ENCODE results near the gene WDR72.
"Not testable (repeated sequence)": the region's sequence is repeated elsewhere in the genome, so short reads cannot be mapped to it uniquely, and the experiment has no call there.

The WDR72 gene

DNA sequence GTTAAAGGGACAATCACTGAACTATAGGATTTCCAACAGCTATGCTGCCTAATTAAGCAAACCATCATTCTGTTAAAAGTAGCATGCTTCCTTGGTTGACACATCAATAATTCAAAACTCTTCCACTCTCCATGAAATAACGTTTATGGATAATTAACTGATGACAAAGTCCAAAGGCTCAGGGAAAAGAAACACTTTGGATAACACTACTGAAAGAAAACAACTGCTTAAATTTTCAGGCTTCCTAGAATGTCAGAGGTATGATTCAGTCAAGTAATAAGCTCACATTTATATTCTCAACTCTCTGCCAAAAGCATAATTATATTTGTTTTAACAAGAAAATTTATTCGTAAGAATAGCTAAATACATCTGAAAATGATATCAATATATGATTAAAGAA lies 49.6 kb downstream of the WDR72 start:
- no peak for DNase-seq (ENCODE audit: low read depth in 2 of 2)

DNA sequence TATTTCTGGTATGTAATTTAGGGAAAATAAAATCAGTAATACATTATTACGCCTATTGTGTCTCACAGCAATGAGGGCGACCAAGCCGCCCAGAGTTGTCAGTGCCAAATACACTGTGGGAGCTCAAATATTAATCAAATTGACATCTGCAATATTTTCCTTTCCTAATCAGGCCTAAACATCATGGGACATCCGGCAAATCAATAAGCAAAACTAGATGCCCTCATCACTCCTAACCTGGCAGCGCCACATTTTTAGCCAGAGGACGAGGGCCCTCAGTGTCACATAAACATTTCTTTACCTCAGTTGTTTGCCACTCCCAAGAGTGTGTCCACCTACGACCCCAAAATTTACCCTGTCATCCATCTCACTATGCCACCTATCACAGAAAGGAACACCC lies 64.1 kb downstream of the WDR72 start:
- DNase-seq (ENCODE audit: low read depth in 2 of 2) = no peak

DNA sequence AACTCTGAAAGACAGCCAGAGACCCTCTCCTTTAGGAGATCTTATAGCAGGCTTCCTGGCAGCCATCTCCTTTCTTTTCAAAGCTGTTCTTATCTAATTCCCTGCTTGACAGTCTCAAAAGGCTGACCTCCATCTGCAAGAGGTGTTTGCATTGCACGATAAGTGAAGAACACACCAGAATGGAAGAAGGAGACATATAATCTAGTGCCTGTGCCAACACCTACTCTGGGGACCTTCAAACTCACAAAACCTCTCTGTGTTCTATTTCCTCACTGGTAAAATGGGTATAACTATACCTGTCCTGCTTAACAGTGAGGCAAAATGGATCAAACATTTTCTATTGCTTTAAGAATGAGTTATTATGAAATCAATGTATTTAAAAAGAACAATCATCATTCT lies 65.0 kb downstream of the WDR72 start:
- no peak for DNase-seq (ENCODE audit: low read depth in 2 of 2)

DNA sequence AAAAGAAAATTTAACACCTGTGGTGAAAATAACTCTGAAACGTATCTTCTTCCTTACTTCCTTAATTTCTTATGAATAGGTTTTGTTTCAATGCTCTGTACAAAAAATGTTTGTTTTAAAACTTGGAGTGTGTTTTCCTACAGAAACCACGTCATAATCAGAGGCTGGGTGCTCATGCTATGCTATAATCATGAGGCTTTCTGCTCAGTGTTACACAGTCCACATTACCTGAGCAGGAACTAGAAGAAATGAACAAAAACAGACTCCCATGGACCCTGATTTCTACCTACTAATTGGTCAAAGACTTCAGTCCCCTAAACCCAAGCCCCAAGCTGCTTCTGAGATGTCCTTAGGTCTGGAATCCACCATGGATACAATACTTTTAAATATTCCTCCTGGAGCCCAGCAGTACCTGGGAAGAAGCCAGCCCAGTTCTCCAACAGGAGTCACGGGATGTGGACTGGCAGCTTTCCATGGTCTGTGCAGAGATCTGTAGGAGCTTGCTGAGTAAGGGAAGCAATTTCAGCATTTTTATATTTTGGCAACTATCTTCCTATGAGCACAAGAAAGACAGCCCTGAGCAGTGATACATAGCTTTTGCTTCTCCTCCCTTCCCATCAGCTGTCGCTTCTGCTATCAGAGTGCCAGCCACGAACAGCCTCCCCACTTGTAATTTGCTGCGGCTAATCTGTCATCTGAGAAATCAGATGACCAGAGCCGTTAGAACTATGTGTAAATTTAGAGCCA lies 65.6 kb downstream of the WDR72 start:
- no peak for DNase-seq (ENCODE audit: low read depth in 2 of 2)

DNA sequence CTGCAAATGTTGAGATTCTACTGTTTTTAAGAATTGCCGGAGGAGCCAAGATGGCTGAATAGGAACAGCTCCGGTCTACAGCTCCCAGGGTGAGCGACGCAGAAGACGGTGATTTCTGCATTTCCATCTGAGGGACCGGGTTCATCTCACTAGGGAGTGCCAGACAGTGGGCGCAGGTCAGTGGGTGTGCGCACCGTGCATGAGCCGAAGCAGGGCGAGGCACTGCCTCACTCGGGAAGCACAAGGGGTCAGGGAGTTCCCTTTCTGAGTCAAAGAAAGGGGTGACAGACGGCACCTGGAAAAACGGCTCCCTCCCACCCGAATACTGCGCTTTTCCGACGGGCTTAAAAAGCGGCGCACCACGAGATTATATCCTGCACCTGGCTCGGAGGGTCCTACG lies 75.3 kb downstream of the WDR72 start:
- DNase-seq (ENCODE audit: low read depth in 2 of 2) = not testable (repeated sequence)

DNA sequence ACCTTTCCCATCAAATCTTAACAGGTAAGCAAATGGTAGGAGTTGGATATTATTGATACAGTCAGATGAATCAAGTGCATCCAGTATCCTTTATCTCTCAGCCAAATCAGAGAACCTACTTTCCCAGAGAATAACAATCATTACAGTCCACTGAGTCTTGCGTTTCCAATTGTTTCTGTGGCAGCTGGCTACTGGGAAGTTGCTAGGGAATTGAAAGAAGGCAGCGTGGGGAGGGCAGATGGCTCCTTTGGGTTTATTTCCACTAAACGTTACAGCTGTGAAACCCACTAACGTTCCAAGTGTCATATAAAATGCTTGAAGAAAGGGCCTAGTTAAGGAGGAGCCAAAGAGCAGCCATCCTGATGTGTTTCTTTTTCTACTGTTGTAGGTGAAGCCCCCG lies 78.4 kb downstream of the WDR72 start:
- DNase-seq (ENCODE audit: low read depth in 2 of 2) = no peak

DNA sequence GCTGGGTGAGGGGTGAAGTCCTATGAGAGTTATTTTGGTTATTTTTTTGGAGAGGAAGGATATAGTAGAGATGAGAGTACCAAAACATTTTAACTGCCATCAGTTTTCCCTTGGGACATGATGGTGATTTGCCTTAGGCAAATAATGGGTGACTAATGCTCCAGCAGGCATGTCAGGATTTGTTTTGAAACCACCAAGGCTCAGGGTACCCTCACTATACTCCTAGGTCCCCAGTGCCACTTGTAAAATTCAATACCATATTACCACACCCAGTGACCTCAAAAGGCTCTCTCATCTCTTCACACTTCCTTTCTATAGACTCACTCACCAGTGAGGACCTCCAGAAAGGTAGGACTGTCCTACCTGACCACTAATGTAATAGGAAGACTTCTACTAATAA lies 83.6 kb downstream of the WDR72 start:
- DNase-seq (ENCODE audit: low read depth in 2 of 2) = no peak

DNA sequence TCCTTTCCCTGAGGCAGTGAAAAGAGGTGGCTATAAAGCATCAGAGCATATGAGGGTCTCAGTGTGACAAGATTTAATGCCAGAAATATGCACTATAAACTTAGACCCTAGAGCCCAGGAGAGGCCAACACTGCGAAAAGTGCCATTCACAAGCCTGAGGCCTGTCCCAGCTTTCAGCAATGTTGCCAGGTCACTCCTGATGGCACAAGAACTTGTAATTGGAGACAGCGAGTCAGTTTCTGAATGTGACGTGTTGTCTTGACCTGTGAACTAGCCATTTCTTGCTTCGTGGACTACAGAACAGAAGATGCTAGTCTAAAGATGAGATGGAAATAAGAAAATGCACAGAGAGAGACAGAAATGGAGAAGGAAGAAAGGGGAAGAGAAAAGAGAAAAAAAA lies 87.9 kb downstream of the WDR72 start:
- DNase-seq (ENCODE audit: low read depth in 2 of 2) = no peak

DNA sequence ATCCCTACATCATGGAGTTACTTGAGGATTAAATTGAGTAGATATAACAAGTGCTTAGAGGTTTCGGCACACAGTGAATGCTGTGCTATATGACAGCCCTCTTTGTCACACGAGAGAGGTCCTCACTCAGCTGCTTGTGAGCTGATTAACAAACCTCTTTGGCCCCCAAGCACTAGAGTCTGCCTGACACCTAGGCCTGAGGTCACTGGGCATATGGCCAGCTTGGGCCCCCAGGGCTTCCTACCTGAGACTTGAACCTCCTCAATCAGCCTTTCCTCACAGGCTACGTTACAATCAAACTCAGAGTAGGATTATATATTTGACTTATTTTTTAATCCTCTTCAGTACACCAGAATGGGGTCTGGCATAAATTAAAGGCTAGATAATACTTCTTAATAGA lies 88.8 kb downstream of the WDR72 start:
- DNase-seq (ENCODE audit: low read depth in 2 of 2) = no peak

DNA sequence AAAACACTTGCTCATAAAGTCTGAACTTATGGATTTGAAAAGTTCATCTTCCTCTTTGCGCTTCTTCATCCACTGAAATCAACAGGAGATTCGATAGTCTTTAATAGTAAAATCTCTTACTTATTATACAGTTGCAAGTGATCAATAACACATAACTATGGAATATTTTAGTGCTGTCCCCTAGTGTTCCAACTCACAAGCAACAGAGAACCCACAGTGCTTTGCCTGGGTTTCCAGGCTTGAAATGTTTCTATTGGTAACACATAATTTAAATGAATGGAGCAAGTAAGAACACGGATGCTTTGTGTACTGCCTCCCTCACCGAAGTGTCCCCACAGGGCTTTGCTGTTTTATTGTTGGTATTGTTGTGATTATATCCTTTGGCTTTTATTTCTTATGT lies 93.5 kb downstream of the WDR72 start:
- no peak for DNase-seq (ENCODE audit: low read depth in 2 of 2)

DNA sequence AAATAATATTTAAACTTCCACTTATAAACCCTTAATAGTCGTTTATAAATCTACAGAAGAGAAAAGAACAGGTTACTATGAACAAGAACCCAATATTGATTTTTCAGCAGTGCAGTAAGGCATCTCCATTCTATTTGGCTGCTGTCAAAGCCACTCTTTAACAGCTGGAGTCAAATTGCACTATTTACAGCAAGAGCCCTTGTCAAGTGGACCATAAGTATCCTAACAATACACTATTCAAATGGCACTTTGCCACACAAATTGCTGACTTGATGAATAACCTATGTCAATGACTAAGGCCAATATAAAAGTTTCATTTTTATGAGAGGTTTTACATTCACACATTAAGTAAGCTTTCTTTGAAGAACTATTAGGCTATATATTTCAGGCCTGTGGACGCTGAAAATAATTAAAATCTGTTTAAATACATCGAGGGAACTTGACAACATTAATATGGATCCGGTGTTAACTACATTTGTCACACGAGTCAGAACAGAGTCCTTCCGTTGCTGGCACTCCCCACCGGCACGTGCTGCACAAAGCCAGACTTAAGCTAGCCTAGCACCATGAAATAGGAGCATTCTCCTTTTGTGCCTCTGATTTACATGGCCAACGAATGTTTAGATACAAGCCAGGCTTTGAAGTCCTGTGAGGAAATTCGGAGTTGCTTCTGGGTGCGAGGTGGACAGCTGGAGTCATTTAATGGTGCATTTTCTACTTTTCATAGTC lies 100.5 kb downstream of the WDR72 start:
- DNase-seq (ENCODE audit: low read depth in 2 of 2) = no peak

DNA sequence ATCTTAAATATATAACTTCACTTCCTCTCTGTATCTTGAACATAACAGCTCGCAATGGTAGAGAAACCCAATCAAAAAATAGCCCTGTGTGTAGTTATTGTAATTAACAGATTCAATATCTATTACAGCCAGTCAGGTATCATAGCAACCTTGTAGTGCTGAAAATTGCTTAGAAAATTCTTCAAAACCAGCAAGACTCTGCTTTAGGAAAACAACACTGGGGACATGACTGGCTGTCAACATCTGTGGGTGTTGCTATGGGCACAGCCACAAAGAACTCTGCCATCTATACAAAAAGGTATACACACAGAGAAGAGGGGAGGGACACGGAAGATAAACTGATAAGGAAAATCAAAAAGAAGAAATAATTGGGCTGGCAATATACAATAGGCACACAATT lies 101.2 kb downstream of the WDR72 start:
- DNase-seq (ENCODE audit: low read depth in 2 of 2) = no peak

DNA sequence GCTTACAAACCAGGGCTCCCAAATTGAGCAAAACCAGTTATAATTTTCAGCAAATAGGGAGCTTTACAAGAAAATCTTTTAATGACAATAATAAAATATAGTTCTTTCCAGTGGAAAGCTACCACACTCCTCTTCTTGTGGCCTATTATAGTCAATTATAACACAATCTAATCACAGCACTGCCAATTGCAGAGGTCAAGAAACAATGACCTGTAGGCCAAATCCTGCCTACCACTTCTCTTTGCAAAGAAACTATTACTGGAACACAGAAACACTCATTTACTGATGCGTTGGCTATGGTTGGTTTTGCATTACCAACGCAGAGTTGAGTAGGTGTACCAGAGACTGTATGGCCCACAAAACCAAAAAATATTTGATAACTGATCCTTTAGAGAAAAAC lies 110.5 kb downstream of the WDR72 start:
- DNase-seq (ENCODE audit: low read depth in 2 of 2) = no peak

DNA sequence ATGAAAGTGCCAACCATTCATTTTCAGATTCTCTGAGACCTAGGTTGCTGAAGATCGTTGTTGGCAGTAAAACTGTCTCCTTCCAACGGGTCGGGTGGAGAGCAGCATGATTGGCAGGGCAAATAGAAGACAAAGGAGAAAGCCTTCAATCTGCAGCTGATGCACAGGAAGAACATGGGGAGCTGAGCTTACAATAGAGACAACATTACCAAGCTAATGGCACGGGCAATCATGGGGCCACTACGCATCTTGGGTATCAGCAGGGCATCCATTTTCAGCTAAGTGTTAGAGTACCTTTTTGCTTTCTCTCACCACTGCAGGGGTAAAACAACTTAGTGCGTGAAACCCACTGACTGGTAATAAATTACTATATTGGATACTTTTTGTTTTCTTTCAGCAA lies 114.8 kb downstream of the WDR72 start:
- DNase-seq (ENCODE audit: low read depth in 2 of 2) = no peak

DNA sequence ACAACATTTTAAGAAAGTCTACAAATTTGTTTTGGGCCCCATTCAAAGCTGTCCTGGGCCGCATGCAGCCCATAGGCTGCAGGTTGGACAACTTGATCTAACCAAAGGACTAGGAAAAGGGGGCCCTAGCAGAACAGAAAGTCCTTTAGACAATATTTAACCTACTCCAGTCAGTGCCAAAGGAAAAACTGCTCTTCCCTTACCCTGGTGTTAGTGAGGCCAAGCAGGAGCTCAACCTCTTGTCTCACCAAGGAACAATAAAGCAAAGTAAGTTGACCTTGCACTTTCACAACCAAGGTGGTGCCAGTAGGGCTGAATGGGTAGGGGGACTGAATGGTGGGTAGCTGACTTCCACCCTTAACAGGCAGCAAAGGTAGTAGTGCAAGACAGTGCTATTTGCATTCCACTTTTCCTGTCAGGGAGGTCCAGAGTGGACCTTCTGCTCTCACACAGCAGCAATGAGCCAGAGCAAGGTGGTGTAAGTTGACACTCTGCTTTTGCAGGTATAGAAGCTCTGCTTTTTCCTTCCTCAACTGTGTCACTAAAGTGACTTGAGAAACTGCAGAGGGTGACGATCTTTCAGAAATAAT lies 124.9 kb downstream of the WDR72 start:
- no peak for DNase-seq (ENCODE audit: low read depth in 2 of 2)

DNA sequence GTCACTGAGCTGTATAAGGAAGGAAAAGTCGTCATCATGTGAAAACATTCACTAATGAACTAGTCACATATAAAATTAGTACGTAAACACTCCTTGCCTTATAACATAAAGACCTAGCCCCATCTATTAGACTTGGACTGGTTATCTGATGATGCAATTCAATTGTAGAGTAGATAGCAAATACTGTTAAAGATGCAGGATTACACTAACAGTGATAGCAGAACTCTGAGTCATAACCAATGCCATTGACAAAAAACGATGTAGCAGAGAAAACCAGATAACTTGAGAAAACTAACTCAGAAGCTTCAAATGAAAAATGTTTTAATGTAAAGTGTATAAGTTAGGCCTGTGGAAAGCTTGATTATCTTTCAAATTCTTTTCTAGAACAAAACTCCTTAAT lies 132.2 kb downstream of the WDR72 start:
- no peak for DNase-seq (ENCODE audit: low read depth in 2 of 2)

DNA sequence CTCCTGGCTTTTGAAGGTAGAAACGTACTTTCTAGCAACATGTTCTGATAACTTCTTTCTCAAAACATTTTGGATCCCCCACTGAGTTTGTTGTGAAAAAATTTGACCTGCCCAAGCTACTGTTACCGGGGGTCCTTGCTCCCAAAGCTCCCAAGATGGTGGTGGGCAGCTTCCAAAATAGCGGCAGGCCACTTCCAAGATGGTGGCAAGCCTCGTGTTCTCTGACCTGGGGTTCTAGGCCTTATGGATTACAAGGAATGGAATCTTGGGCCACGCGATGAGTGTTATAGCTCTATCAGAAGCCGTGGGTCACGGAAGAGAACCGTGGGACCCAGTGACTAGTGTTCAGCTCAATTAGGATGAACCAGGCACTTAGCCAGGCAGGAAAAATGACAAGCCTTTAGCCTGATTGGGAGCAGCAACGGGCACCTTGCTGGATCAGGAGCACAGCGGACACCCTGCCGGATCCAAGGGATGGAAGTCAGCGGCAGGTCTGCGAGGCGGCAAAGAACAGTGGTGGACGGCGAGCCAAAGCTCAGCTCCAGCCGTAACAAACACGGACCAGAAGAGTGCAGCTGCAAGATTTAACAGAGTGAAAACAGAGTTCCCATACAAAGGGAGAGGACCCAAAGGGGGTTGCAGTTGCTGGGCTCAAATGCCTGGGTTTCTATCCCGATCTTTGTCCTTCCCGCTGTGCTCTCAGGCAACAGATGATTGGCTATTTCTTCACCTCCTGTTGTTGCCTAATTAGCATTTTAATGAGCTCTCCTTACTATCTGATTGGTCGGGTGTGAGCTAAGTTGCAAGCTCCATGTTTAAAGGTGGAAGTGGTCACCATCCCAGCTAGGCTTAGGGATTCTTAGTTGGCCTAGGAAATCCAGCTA lies 133.3 kb downstream of the WDR72 start:
- no peak for DNase-seq (ENCODE audit: low read depth in 2 of 2)

DNA sequence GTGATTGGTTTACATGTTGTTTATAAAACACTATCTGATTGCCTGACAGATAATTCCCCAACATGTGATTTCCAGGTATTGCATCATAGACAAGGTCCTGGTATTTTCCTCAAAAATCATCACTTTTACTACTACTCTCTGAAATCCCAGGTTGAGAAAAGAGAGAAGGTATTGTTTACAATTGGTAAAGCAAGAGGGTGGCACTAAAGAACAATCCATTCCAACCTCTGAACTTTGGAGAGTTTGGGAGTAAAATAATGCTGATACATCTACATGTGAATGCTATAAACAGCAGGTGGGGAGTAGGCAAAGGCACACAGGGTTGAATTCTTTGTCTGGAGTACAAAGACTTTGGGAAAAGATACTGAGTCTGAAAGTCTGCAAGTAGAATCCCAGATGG lies 134.2 kb downstream of the WDR72 start:
- DNase-seq (ENCODE audit: low read depth in 2 of 2) = no peak

DNA sequence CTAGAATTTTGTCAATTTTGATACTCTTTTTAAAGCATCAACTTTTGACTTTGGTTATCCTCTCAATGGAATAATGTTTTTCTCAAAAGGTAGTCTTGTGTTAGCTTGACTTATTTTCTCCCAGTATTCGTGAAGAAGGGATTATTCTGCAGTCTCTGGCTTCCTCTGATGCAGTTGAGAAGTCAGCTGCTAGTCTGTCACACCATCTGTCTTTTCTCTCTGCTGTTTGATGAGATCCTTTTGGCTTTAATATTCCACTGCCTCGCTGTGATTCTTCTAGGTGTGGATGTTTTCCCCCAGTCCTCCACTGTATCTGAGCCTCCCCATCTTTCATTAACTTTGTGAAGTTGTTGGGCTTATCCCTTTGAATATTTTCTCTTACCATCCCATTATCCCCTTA lies 141.0 kb downstream of the WDR72 start:
- no peak for DNase-seq (ENCODE audit: low read depth in 2 of 2)

DNA sequence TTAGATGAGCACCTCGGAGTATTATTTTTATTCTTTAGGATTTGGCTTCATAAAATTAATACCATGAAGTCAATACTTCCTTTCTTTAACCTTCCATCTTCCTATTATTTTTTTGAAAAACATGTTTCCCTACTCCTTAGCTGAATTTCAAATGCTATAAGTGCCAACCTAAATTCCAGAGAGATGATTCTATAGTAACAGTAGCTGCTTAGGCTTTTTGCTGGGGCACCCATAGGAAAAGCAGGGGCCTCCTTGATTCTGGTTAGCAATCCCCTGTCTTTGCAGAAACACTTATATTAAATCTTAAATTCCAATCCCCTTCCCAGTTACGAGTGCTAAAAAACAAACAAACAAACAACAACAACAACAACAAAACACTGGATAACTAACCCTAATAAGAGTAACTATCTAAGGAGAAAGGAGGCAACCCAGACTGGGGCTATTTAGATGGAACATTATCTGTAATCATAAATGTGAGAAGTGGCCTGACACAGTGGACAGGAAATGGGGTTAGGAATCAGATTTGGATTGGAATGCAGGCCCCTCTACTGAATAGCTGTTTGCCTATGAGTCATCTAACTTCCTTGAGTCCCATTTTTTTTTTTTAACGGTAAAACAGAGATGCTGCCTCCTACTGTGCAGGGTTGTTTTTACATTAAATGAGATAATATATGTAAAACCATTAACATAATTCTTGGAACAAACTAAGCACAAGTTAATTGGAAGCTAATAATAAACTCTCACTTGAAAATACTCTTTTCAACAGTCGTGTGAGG lies 148.1 kb downstream of the WDR72 start:
- no peak for DNase-seq (ENCODE audit: low read depth in 2 of 2)

DNA sequence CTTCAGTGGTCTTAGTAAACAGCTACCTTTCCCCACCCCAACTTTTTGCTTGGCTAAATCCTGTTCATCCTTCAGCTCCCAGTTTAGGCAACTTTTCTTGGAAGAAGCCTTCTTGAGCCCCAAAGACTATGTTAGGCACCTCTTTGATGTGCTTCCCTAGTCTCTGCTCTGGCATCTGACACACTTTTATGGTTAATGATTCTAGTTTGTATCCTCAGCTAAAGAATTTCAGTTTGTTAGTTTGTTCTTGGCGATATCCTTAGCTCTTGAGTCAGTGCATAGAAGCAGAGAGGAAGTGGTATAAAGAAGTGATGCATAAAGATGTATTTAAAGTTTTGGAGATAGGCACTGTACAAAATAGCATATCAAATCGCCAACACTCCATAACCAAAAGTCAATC lies 168.4 kb downstream of the WDR72 start:
- DNase-seq (ENCODE audit: low read depth in 2 of 2) = no peak

DNA sequence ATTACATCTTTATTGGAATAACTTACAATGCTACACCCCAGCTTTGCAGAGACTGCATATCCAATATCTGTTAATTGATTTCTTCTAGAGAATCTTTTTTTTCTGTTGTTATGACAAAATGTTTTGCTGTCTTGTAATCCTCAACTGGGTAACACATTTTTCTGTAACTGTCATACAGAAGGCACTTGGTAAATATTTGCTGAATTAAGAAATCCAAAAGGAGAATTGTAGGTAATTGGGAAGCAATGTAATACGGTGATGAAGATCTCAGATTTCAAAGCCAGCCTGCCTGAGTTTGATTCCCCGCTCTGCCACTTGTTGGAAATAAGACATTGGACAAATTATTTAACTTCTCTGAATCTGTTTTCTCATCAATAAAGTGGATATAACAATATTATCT lies 169.1 kb downstream of the WDR72 start:
- no peak for DNase-seq (ENCODE audit: low read depth in 2 of 2)
